Activated CD4-positive, alpha-beta T cell treated with anti-CD3 and anti-CD28 coated beads, Interleukin-2, amount 10 ng/mL, durations not matched to agents 24 days and 14 days (primary cell): ENCODE results near the gene NUDC. TPM values are rescaled to one million over a fixed set of nuclear protein-coding genes. Genes with fewer than 3 reads are reported as not detected.

Experiments used
- DNase-seq: peaks from one replicate; pipeline ENCODE4 v3.0.0; 2022
- H3K27ac Mint-ChIP-seq: one replicate; pipeline ENCODE4 v1.8.0; 2022; ENCODE audit warnings: mild to moderate bottlenecking, mixed read lengths
- H3K27me3 Mint-ChIP-seq: one replicate; pipeline ENCODE4 v1.8.0; 2022; ENCODE audit warnings: mixed read lengths
- H3K36me3 Mint-ChIP-seq: one replicate; pipeline ENCODE4 v1.8.0; 2022; ENCODE audit warnings: low read depth, mild to moderate bottlenecking, mixed read lengths
- H3K4me1 Mint-ChIP-seq: one replicate; pipeline ENCODE4 v1.8.0; 2021; ENCODE audit warnings: mixed read lengths
- H3K4me3 Mint-ChIP-seq: one replicate; pipeline ENCODE4 v1.8.0; 2022; ENCODE audit warnings: mild to moderate bottlenecking, moderate library complexity, mixed read lengths
- H3K9me3 Mint-ChIP-seq: one replicate; pipeline ENCODE4 v1.8.0; 2021; ENCODE audit warnings: mixed read lengths
- intact Hi-C: fragments of 100-400 bp; cut with micrococcal nuclease; formaldehyde crosslinking; loops from one replicate; pipeline ENCODE4 v1.15.1; 2023
- total RNA-seq: library from RNA; stranded (reverse); gene quantifications from 2 replicates; pipeline ENCODE4 v1.2.3, GENCODE V29; 2022

NUDC gene
- total RNA-seq, 1 donor from 2014 or later, result 169 TPM

DNA sequence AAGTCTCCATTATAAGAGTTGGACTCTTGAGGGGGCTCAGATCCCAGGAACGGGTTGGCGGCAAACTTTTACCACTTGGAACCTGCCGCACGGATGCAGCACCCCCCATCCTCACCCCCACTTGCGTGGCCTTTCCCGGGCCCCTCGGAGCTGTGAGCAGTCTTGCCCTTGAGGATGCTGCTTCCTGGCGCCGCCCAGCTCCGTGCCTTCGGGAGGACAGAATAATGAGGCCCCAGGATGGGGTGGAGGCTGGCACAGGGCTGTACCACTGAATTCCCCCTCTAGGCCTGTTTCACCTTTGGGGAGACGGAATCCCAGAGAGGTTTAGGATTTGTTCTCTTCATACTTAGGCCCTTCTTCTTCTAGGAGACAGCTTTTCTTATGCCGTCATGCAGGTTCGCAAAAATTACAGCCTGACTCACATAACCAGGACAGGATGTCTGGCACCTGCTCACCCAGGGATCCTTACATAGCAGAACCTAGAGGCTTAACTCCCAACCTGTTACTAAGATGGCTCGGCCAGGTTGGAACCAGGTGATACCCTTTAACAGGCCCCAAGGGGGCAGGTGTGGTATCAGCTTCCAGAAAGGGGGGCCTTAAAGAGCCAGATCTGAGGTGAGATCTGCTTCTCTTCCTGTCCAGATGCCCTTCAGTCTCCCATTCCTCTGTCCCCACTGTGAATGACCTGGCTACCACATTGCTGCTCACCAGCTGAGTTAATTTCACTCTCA lies 73.4 kb downstream of the NUDC start:
- peaks cover 21% of the 10 kb centered on the region for H3K4me1 Mint-ChIP-seq
- peak; percentile 62 for DNase-seq
- H3K4me3 Mint-ChIP-seq, result peak overlapping the region; percentile 62
- H3K27ac Mint-ChIP-seq, result no peak overlapping the region
- H3K27me3 Mint-ChIP-seq, result peaks cover 55% of the 10 kb centered on the region
- H3K9me3 Mint-ChIP-seq, result no peaks in the 10 kb centered on the region
- H3K36me3 Mint-ChIP-seq, result peaks cover 2% of the 10 kb centered on the region
- intact Hi-C loops, result loop anchor here (5.0 kb wide), 1 partner anchor 52 kb away; no protein-coding TSS in a partner anchor

GRCh38 chr1:26996024-26996423 lies 74.5 kb downstream of the NUDC start:
- Mint-ChIP-seq H3K27me3 (peaks cover 48% of the 10 kb centered on the region), H3K4me1 (peaks cover 21% of the 10 kb centered on the region), H3K27ac (no peak overlapping the region), H3K36me3 (peaks cover 2% of the 10 kb centered on the region), H3K9me3 (no peaks in the 10 kb centered on the region), H3K4me3 (no peak overlapping the region)
- DNase-seq, result peak; percentile 59
- intact Hi-C loops, result loop anchor here (5.0 kb wide), 1 partner anchor 51 kb away; no protein-coding TSS in a partner anchor

Other genes with a start within 250 kb of the NUDC start
- 111 and 117 TPM in 2 replicates for gene ARID1A, start 225.7 kb upstream of the NUDC start, total RNA-seq
- gene PIGV, start 133.8 kb upstream of the NUDC start, total RNA-seq, result 15.2 and 16.0 TPM in 2 replicates
- gene ZDHHC18, start 95.1 kb upstream of the NUDC start, total RNA-seq, result 75.9 and 77.3 TPM in 2 replicates
- gene SFN, start 58.6 kb upstream of the NUDC start, total RNA-seq, result 0.24 and 0.47 TPM in 2 replicates
- 41.8 and 47.1 TPM in 2 replicates for gene GPN2, start 31.5 kb upstream of the NUDC start, total RNA-seq
- 12.1 and 14.2 TPM in 2 replicates for gene GPATCH3, start 21.3 kb upstream of the NUDC start, total RNA-seq
- not detected in 2 replicates for gene NR0B2, start 7.8 kb upstream of the NUDC start, total RNA-seq
- not detected in 2 replicates for gene KDF1, start 38.7 kb downstream of the NUDC start, total RNA-seq
- gene TRNP1, start 71.9 kb downstream of the NUDC start, total RNA-seq, result 1.3 and 2.2 TPM in 2 replicates
- gene TENT5B, start 91.1 kb downstream of the NUDC start, total RNA-seq, result not detected in 2 replicates
- 25.5 and 27.1 TPM in 2 replicates for gene SLC9A1, start 233.4 kb downstream of the NUDC start, total RNA-seq